GM23248 (cell line): ENCODE measurements around the gene SPG7.

Source experiments
- EZH2 ChIP-seq: fragments of 200-600 bp; sonication (generic); IDR thresholded peaks from 2 replicates; pipeline ENCODE4 v1.6.1; 2018; ENCODE audit warnings: antibody characterized with exemption, mild to moderate bottlenecking; ENCODE audit not compliant: insufficient read depth, poor library complexity, severe bottlenecking
- EZH2phosphoT487 ChIP-seq: fragments of 200-600 bp; sonication (generic); IDR thresholded peaks from 2 replicates; pipeline ENCODE4 v1.6.1; 2018; ENCODE audit warnings: antibody characterized with exemption, moderate library complexity, mild to moderate bottlenecking, low read depth; ENCODE audit not compliant: insufficient read depth

- TF ChIP-seq EZH2 (no peak), EZH2phosphoT487 (no peak)
Observed at GRCh38 chr16:89565256-89565505, 57.0 kb downstream of the SPG7 start.
